ENCODE data around the gene LCN9. TPM values are rescaled to one million over a fixed set of nuclear protein-coding genes. Genes with fewer than 3 reads are reported as not detected.
A peak's percentile ranks its signal among the peaks of the same experiment; 100 is the strongest.

The LCN9 gene
- total RNA-seq, 1 experiment from 2014 or later, result not detected

DNA sequence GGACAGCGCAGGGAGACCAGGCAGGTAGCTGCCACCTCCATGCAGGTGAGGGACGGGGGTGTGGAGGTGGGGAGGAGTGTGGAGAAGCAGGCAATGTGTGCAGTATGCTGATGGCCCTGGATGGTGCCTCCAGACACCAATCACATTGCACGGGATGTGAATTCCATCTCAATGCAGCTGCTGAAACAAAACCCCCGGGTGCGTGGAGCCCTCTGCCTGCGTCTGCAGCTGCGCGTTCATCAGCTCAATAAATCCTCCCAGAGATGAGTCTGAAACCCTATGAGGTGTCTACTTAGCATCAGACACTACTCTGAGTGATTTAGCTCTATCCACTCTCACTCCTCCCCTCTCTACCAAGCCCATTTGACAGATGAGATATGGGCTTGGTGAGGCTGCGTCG lies 25.9 kb downstream of the LCN9 start:
- DNase-seq (ENCODE audit: low read depth), result no peak
- in situ Hi-C loops (cut with HindIII; ENCODE audit: low pct_unique_long_range_greater_than_20kb, low sequenced_read_pairs), result no loop called here

DNA sequence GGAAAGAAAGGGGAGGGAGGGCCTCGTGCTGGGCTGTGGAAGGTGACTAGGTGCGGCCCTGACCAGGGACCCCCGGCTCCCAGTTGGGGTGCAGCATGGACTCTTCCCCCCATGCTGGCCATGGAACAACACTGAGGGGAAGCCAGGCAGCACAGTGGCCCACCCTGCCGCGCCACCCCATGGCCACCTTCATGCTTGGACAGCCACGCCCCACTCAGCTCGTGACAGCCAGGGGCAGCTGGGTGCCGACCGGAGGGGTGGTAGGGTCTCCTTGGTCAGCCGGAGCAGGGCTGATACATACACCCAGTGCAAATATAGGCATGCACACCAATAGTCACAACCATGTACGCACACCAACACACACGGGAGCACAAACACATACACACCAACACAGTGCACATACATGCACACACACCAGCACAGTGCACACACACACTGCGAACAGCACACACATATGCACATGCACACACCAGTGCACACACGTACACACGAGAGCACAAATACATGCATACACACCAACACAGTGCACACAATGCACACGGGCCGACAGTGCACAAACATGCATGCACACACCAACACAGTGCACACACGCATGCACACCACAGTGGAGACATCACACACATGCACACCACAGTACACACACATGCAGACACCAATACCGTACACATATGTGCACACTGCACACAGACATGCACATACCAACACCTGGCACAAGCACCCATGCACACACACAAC lies 27.9 kb downstream of the LCN9 start:
- DNase-seq (ENCODE audit: low read depth), result no peak
- in situ Hi-C loops (cut with HindIII; ENCODE audit: low pct_unique_long_range_greater_than_20kb, low sequenced_read_pairs), result no loop called here

DNA sequence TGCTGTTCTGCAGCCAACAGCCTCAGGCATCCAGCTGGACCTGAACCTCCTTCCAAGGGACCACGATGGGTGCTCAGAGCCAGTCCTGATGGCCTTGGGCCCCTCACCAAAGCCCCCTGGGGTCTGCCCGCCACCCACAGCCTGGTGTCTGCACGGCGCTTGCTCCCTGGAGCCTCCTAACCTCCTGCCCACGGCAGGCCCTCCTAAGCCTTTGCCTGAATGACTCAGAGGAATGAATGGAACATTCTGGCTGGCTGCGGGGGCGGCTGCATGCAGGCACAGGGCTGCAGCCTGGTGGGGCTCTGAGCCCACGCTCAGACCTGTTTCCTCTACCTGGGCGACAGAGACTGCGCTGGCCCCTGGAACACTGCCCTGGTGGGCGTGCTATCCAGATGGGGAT lies 29.3 kb downstream of the LCN9 start:
- no peak for DNase-seq (ENCODE audit: low read depth)
- in situ Hi-C loops (cut with HindIII; ENCODE audit: low pct_unique_long_range_greater_than_20kb, low sequenced_read_pairs), result no loop called here

DNA sequence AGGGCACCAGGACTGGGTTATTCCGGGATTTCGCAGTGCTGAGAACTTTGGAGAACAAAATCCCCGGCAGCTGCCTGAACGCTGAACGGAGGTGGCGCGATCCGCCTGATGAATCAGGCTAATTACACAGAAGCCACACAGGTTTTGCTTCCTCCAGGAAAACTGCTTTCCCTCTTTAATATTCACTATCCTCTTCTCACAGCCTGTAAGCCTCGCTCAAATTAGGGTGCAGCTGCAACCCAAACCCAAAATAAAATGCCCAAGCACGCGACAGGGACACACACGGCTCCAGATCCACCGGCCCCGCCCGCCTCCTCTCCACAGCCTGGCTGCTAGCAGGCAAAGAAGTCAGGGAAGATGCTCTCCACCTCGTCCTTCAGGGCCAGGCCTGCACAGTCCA lies 30.2 kb downstream of the LCN9 start:
- in situ Hi-C loops (cut with HindIII; ENCODE audit: low pct_unique_long_range_greater_than_20kb, low sequenced_read_pairs), result no loop called here
- DNase-seq (ENCODE audit: low read depth), result no peak

DNA sequence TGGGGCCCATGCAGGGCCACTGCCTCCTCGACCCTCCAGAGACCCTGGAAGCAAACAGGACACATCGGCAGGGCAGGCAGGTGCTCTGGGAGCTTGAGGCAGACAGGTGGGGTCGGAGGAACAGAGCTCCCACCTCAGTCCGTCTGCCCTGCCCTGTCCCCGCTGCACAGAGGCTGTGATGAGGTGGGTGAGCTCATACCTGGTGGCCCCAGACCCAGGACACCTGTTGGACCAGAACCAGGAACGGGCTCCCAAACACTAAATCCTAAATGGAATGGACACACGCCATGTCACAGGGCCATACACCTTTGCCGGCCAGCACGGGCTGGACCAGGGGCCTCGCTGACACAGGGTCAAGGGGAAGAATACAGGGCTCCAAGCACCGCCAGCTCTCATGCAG lies 30.7 kb downstream of the LCN9 start:
- in situ Hi-C loops (cut with HindIII; ENCODE audit: low pct_unique_long_range_greater_than_20kb, low sequenced_read_pairs), result no loop called here
- DNase-seq (ENCODE audit: low read depth), result no peak

DNA sequence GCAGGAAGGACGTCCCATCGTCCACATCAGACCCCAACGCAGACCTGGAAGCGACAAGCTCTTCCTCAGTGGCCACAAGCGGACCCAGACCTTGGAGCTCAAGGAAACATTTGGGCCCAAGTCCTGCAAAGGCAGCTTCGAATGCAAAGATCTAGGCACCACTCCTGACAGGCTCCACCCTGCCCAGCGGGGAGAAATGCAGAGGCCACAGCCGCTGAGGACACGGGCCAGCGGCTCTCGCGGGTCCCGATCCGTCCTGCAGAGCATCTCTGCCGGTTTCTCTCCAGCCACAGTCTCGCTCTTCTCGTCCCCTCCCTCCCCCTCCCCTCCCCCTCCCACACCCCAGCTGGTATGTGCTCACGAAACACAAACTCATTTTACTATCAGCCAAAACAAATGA lies 31.3 kb downstream of the LCN9 start:
- in situ Hi-C loops (cut with HindIII; ENCODE audit: low pct_unique_long_range_greater_than_20kb, low sequenced_read_pairs), result no loop called here
- no peak for DNase-seq (ENCODE audit: low read depth)

DNA sequence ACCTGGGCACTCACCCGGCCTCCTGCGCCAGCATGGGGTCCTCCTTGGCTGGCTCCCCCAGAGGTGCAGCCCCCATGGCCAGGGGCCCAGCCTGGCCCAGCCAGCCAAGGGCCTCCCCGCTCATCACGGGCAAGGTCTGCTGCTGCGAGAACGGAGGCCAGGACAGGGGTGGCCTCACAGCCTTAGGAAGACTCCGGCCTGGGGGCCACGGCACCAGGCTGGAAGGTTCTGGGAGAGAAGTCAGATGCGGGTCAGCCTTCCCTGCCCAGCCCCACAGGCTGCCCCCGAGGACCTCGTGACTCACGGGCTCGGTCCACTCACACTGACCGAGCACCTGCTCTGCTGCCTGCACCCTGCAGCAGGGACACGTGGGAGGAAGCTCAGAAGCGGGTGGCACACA lies 31.9 kb downstream of the LCN9 start:
- no peak for DNase-seq (ENCODE audit: low read depth)
- in situ Hi-C loops (cut with HindIII; ENCODE audit: low pct_unique_long_range_greater_than_20kb, low sequenced_read_pairs), result no loop called here

DNA sequence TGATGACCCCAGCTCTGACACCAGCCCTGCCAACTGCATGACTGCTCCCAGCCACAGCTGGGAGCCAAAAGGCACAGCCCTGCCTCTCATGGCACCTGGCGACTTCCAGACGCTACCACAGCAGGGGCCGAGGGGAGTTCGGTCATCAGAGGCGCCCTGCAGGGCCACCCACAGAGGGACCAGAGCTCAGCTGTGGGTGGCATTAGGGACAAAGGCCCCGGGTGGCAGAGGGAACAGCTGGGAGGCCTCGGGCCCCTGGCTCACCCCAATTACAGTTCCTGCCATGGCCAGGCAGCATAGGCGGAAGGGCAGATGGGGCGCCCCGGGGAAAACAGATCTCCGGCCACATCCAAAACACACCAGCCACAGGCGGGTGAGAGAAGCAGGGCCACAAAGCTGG lies 32.5 kb downstream of the LCN9 start:
- in situ Hi-C loops (cut with HindIII; ENCODE audit: low pct_unique_long_range_greater_than_20kb, low sequenced_read_pairs), result no loop called here

DNA sequence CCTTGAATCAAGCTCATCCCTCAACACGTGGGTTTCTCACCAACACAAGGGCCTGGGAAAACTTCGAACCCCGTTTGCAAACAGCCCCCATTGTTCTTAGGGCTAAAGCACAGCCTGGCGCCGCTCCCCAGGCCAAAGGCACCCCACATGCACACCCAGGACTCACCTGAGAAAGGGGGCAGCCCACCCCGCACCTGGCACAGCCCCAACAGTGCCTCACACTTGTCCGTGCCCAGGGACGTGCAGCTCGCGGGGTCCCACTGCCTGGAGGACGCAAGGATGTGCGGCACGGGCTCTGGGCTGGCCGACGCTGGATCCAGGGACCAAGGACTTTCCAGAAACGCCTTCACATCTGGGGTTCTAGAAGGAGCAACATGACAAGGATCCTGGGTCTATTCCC lies 33.3 kb downstream of the LCN9 start:
- DNase-seq (ENCODE audit: low read depth), result no peak
- in situ Hi-C loops (cut with HindIII; ENCODE audit: low pct_unique_long_range_greater_than_20kb, low sequenced_read_pairs), result no loop called here

More for the DNA sequence above, 32.5 kb downstream of the LCN9 start:
- no peak for DNase-seq (ENCODE audit: low read depth)

DNA sequence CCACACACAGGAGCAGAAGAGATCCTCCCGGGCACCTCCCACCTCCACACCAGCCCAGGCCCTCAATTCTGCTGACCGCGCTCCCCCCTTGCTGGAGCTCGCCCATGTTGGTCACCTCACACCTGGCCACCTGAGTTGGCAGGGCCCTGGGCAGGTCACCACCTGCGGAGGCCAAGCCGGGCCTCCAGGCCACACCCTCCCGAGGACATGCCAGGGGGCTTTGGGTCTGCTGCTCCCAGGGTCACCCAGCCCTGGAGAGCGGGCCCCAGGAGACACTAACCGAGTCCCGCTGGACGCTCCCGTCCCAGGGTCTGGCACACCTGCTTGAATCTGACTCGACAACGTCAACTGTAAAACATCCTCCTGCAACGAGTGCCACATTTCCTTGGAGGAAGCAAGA lies 34.1 kb downstream of the LCN9 start:
- DNase-seq (ENCODE audit: low read depth), result no peak
- in situ Hi-C loops (cut with HindIII; ENCODE audit: low pct_unique_long_range_greater_than_20kb, low sequenced_read_pairs), result no loop called here

DNA sequence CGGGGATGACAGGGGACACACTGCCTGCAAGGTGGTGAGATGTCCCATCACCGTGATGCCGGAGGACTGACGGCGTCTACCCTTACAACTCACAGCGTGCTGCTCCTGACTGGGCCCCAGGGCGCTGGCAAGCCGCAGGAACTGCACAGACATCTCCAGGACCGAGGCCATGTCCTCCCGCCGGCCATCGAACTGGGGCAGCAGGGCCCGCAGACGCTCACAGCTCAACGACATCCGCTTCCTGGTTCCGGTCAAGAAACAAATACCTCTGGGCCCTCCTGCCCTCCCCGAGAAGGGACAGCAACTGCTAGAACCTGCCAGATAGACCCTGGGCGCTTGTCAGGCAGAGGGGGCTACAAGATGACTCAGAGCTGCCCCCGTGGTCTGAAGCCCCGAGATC lies 35.1 kb downstream of the LCN9 start:
- no peak for DNase-seq (ENCODE audit: low read depth)
- in situ Hi-C loops (cut with HindIII; ENCODE audit: low pct_unique_long_range_greater_than_20kb, low sequenced_read_pairs), result no loop called here

DNA sequence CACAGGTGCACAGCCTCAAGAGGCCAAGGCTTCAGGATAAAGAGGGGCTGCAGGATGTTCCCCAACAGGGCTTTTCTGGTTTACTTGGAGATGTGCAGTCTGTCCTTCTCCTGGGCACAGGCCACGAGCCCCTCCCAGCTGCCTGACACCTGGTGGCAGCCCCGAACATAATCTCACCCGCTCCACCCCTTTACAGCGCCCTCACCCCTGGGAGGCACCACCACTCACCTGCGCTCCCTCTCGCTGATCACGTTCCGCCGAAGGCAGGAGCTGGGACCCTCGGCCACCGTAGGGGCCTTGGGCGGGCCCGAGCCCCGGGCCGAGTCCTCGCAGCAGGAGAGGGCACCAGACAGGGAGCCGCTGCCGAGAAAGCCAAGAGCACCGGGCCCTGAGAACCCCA lies 35.7 kb downstream of the LCN9 start:
- in situ Hi-C loops (cut with HindIII; ENCODE audit: low pct_unique_long_range_greater_than_20kb, low sequenced_read_pairs), result no loop called here
- no peak for DNase-seq (ENCODE audit: low read depth)

DNA sequence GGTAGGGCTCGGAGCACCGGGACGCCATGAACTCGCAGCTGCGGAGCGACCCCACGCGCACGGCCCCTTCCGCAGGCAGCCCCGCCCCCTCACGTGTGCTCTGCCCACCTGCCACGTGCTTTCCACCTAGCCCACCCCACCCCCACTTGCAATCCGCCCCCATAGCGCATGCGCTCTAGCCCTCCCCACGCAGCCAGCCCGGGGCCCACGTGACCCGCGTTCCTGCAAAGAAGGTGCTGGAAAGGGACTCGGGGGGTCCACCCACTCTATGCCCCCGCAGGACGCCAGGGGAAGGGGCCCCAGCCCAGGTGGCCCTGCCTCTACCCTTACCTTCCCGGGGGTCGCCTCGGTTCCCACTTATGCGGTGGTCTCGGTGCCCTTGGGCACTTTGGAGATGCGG lies 36.3 kb downstream of the LCN9 start, which contains the start of gene SOHLH1:
TSS of gene SOHLH1 (minus strand) at position 42 of the 400 bp plus-strand sequence. CDS start at position 28, 14 bp downstream.
- DNase-seq (ENCODE audit: low read depth), result no peak
- in situ Hi-C loops (cut with HindIII; ENCODE audit: low pct_unique_long_range_greater_than_20kb, low sequenced_read_pairs), result no loop called here

DNA sequence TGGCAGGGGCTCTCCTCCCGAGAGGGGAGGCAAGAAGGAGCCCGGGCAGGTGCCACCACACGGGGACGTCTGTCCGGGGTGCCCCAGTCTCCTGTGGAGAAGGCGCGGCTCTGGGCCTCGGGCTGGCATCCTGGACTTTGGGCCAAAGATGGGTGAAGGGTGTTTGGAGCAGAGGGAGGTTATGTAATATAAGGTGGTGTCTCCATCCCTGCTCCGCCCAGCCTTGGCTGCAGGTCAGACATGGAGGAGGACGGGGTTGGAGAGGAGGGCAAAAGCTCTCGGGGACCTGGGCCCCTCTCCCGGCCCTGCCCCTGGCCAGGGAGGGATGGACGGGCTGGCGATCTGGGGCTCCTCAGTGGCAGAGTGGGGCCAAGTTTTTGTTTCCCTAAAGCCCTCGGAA lies 37.4 kb downstream of the LCN9 start:
- DNase-seq (ENCODE audit: low read depth), result no peak
- in situ Hi-C loops (cut with HindIII; ENCODE audit: low pct_unique_long_range_greater_than_20kb, low sequenced_read_pairs), result no loop called here

DNA sequence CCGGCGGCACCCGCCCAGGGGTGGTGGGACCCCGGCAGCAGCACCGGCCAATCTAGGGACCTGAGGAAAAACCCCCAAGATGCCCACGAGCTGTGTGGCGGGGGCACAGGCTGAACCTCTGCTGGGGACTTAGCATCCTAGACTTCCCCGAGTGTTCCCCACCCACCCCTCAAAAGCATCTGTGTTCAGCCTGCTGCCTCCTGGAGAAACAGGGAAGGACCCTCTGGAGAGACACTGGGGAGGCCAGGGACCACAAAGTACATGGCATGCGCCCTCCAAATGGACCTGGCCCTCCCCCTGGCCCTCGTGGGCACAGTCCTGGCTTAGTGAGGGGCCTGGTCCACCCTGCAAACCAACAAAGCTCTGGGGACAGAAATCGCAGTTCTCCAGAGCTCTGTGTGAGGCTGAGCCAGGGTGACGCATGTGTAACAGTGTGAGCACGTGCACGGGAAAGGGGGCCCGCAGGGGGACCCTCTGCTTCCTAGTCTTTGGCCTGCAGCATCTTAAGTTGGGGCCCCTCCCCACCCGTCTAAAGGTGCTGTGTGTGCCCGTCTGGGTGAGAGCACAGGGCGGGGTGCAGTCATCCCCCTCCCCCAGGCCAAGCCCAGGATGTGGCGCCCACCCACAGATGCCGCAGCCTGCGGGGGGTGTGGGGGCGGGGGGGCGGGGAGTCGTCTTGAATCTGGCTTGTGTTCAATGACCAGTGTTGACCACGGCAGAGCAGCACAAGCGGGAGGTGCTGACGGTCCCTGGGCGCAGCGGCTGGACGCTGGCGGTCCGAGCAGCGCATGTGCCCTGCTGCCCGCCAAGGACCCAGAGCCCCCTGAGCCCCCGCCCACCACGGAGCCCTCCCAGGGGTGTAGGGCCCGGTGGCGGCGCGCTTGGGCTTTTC lies 38.2 kb downstream of the LCN9 start:
- no peak for DNase-seq (ENCODE audit: low read depth)
- in situ Hi-C loops (cut with HindIII; ENCODE audit: low pct_unique_long_range_greater_than_20kb, low sequenced_read_pairs), result no loop called here

DNA sequence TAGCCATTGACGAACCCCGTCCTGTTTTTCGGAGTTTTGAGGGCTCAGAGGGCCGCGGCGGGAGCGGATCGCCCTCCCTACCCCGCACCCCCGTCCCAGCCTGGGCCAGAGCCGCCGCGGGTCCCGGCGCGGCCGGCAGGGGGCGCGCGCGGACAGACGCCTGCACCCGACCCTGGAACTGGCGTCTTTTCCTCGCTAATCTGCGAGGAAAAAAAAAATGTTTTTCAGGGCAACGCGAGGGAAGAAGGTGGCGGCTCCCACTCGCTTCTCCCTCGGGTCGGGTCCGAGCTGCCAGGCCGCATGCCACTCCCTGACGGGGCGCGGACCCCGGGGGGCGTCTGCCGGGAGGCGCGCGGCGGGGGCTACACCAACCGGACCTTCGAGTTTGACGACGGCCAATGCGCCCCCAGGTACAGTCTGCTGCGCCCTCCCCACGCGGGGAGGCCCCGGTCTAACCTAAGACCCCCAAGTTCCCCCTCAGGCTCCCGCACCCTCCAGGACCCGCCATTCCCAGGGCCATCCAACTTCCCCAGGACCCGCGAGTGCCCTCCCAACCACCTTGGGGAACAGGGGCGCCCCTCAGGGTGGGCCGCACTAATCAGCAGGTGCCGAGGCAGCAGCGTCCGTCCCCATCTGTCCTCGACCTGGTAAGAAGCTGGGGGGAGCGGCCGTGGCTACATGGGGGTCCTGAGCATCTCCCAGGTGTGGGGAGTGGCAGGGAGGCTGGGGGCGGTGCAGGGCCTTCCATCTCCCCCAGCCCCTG lies 39.0 kb downstream of the LCN9 start, which contains the start of gene KCNT1:
TSS of gene KCNT1 (plus strand) at position 227 of the 763 bp plus-strand sequence. CDS start at position 301, 74 bp downstream.
- peak; percentile 34 for DNase-seq (ENCODE audit: low read depth)
- in situ Hi-C loops (cut with HindIII; ENCODE audit: low pct_unique_long_range_greater_than_20kb, low sequenced_read_pairs), result no loop called here

DNA sequence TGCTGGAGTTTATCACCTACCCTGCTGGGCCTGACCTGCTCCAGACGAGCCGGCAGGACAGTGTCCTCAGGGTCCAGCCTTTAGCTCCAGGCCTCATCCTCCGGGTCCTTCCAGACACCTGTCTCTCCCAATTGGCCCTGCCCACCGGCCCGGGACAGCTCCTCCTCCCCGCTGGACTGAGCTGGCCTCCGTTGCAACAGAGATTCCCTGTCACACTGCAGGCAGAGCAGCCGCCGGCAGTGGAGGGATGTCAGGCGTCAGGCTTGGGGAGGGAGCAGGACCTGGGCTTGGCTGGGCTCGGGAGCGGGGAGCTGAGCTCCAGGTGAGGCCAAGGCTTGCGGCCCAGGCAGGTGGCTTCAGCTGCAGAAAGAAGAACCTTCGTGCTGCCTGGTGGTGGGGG lies 40.6 kb downstream of the LCN9 start:
- DNase-seq (ENCODE audit: low read depth), result no peak
- in situ Hi-C loops (cut with HindIII; ENCODE audit: low pct_unique_long_range_greater_than_20kb, low sequenced_read_pairs), result no loop called here

DNA sequence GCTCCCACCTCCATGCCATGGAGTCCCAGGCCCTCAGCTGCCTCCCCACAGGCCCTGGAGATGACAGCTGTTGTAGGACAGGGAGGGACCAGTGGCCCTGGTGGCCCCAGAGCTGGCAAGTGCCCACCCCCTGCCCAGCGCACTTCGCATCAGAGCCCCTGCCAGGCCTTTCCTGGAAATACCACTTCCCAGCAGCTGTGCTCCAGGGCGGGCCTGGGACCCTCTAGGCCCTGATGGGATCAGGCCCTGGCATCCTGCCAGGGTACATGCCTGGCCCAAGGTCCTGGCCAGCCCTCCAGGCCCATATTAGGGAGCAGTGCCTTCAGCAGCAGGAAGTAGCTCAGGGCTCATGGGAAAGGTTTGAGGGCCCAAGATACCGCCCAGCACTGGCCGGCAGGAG lies 41.4 kb downstream of the LCN9 start:
- DNase-seq (ENCODE audit: low read depth), result no peak
- in situ Hi-C loops (cut with HindIII; ENCODE audit: low pct_unique_long_range_greater_than_20kb, low sequenced_read_pairs), result no loop called here

DNA sequence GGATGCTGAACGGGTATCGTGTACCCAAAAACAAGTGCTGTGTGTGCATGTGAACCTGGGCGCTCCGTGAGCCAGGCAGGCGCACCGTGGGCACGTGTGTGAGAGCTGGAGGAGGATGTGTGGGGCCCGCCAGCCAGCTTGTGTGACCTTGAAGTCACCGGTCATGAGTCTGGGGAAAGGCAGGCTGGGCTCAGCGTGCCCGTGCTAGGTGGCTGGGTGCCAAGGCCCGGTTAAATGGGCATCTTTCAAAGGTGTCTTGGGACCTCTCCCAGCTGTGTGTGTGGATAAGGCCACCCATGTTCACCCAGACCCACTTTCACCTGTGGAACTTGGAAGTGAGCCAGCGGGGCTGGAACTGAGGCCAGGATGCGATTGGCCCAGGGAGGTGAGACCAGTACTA lies 42.3 kb downstream of the LCN9 start:
- in situ Hi-C loops (cut with HindIII; ENCODE audit: low pct_unique_long_range_greater_than_20kb, low sequenced_read_pairs), result no loop called here
- DNase-seq (ENCODE audit: low read depth), result no peak
